Peyer's patch (tissue), 4 donors: ENCODE results near the gene DAB1.

Experiments used
- CTCF ChIP-seq, 6 experiments: fragments of 450-650 bp in 4 of 6; fragments of 200-600 bp in 2 of 6; sonication (generic) in 1 of 6; IDR thresholded peaks; one replicate each; pipeline ENCODE4 v1.5.1; 2017 to 2019; ENCODE audit warnings: antibody characterized with exemption in 6 of 6, mild to moderate bottlenecking in 3 of 6, moderate library complexity in 1 of 6
- POLR2A ChIP-seq, 2 donors: fragments of 450-650 bp; IDR thresholded peaks; one replicate each; pipeline ENCODE4 v1.5.1; 2017; ENCODE audit warnings: antibody characterized with exemption in 2 of 2, mild to moderate bottlenecking in 2 of 2, moderate library complexity in 2 of 2

- no peak for TF ChIP-seq CTCF (IDR thresholded peaks at IDR 0.05)
- no peak for TF ChIP-seq POLR2A (IDR thresholded peaks at IDR 0.05)
Measured at GRCh38 chr1:57296726-57297250, 127.1 kb downstream of the DAB1 start.
